Measurements from ENCODE around the gene XAGE5.

- TF ChIP-seq CTCF (IDR thresholded peaks at IDR 0.05) (no peak), POLR2A (IDR thresholded peaks at IDR 0.05) (no peak)
Measured at GRCh38 chrX:52811065-52811625, at the start of gene XAGE5.
